ENCODE results near the gene ZC3H10. TPM values are rescaled to one million over a fixed set of nuclear protein-coding genes. Genes with fewer than 3 reads are reported as not detected.
"Not testable (repeated sequence)": the region's sequence is repeated elsewhere in the genome, so short reads cannot be mapped to it uniquely, and the experiment has no call there.

ZC3H10 gene, protein sequence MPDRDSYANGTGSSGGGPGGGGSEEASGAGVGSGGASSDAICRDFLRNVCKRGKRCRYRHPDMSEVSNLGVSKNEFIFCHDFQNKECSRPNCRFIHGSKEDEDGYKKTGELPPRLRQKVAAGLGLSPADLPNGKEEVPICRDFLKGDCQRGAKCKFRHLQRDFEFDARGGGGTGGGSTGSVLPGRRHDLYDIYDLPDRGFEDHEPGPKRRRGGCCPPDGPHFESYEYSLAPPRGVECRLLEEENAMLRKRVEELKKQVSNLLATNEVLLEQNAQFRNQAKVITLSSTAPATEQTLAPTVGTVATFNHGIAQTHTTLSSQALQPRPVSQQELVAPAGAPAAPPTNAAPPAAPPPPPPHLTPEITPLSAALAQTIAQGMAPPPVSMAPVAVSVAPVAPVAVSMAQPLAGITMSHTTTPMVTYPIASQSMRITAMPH
- polyA plus RNA-seq = 4.5 TPM
- long read RNA-seq, donor 1, full-length matches to known transcripts = 3 of 3 reads
- long read RNA-seq, donor 1, partial matches to known transcripts = 0 of 3 reads
- long read RNA-seq, donor 1, other reads (novel, unspliced or antisense) = 0 of 3 reads
- long read RNA-seq, donor 2, full-length matches to known transcripts = 4 of 4 reads
- long read RNA-seq, donor 2, partial matches to known transcripts = 0 of 4 reads
- long read RNA-seq, donor 2, other reads (novel, unspliced or antisense) = 0 of 4 reads
- long read RNA-seq, donor 3 = 0 reads
- long read RNA-seq, donor 4 = 0 reads
- long read RNA-seq, donor 5, full-length matches to known transcripts = 7 of 7 reads
- long read RNA-seq, donor 5, partial matches to known transcripts = 0 of 7 reads
- long read RNA-seq, donor 5, other reads (novel, unspliced or antisense) = 0 of 7 reads
- long read RNA-seq, donor 6, full-length matches to known transcripts = 3 of 3 reads
- long read RNA-seq, donor 6, partial matches to known transcripts = 0 of 3 reads
- long read RNA-seq, donor 6, other reads (novel, unspliced or antisense) = 0 of 3 reads
- long read RNA-seq, donor 7, full-length matches to known transcripts = 4 of 4 reads
- long read RNA-seq, donor 7, partial matches to known transcripts = 0 of 4 reads
- long read RNA-seq, donor 7, other reads (novel, unspliced or antisense) = 0 of 4 reads
- long read RNA-seq, donor 8, full-length matches to known transcripts = 7 of 7 reads
- long read RNA-seq, donor 8, partial matches to known transcripts = 0 of 7 reads
- long read RNA-seq, donor 8, other reads (novel, unspliced or antisense) = 0 of 7 reads
- long read RNA-seq, donor 9, full-length matches to known transcripts = 4 of 4 reads
- long read RNA-seq, donor 9, partial matches to known transcripts = 0 of 4 reads
- long read RNA-seq, donor 9, other reads (novel, unspliced or antisense) = 0 of 4 reads
- long read RNA-seq, donor 10, full-length matches to known transcripts = 3 of 3 reads
- long read RNA-seq, donor 10, partial matches to known transcripts = 0 of 3 reads
- long read RNA-seq, donor 10, other reads (novel, unspliced or antisense) = 0 of 3 reads
- long read RNA-seq, donor 11 = 0 reads

DNA sequence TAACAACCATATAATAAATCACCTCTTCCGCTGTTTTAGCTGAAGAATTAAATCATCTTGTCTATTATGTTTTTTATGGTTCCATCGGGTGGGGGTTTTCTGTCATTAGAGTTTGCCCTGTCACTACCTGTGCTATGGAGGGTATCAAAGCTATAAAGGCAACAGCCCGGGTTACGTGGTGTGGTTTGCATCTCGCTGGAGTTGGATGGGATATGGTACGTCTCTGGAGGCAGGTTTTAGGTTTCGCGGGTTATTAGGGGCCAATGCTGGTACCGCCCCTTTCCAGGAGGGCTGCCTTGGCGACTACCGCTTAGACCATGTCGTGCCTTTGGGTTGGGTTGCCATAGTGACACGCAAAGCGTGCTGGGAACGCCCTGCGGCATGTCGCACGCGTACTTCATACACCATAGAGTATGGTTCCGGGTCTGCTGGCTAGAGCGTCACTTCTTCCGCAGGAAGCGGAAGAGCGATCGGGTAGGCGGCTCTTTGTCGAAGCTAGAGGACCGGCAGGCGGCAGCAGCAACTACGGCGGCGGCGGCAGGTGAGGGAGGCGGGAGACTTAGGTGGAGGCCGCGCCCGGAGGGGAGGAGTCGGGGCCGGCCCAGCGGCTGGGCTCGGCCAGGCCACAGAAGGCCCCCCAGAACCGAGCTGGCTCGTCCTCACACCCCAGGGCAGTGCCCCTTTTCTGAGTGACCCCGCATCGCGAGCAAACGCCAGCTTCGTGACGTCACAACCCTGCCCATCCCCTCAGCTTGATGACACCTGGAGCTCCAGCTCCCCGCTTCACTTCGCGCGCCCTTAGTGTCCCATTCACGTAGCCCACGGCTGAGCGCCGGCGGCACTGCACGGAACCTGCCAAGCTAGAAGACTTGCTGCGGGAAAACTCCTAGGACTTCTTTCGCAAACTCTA, at the start of gene ZC3H10:
ZC3H10 (plus strand) TSS at position 489 of the 910 bp plus-strand sequence. CDS start 2,297 bp downstream, outside the sequence.
- Histone ChIP-seq H3K4me3 (ENCODE audit: low read length) (peak within 1 kb of the TSS; percentile 77), H3K36me3 (ENCODE audit: control insufficient read depth, insufficient read depth, low read length) (peaks cover 28% of the 10 kb centered on the region), H3K4me1 (ENCODE audit: control insufficient read depth, insufficient read depth, low read length) (peaks cover 15% of the 10 kb centered on the region), H3K27ac (ENCODE audit: low read length) (peak within 1 kb of the TSS; percentile 95), H3K9me3 (ENCODE audit: control insufficient read depth, low read depth, low read length) (no peaks in the 10 kb centered on the region), H3K27me3 (ENCODE audit: control insufficient read depth, insufficient read depth, low read length) (no peaks in the 10 kb centered on the region)
- peak; percentile 100 for DNase-seq
- no CpG with 5 or more reads among the region's 61 CpGs for WGBS (ENCODE audit: insufficient coverage, low lambda C conversion rate)

DNA sequence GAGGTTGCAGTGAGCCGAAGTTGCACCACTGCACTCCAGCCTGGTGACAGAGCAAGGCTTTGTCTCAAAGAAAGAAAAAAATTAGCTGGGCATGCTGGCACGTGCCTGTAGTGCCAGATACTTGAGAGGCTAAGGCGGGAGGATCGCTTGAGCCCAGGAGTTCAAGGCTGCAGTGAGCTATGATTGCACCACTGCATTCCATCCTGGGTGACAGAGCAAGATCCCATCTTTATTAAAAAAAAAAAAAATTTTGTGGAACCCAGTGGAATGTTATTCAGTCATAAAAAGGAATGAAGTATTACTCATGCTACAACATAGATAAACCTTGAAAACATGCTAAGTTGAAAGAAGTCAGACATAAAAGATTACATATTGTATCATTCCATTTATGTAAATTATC, 46.4 kb upstream of the ZC3H10 start:
- H3K36me3 ChIP-seq (ENCODE audit: control insufficient read depth, insufficient read depth, low read length) = no peaks in the 10 kb centered on the region
- no peaks in the 10 kb centered on the region for H3K9me3 ChIP-seq (ENCODE audit: control insufficient read depth, low read depth, low read length)
- 100% methylated on average over 2 of the region's 4 CpGs for WGBS (ENCODE audit: insufficient coverage, low lambda C conversion rate)
- no peak overlapping the region for H3K4me3 ChIP-seq (ENCODE audit: low read length)
- H3K27ac ChIP-seq (ENCODE audit: low read length) = no peak overlapping the region
- no peak for DNase-seq
- no peaks in the 10 kb centered on the region for H3K4me1 ChIP-seq (ENCODE audit: control insufficient read depth, insufficient read depth, low read length)
- no peaks in the 10 kb centered on the region for H3K27me3 ChIP-seq (ENCODE audit: control insufficient read depth, insufficient read depth, low read length)

DNA sequence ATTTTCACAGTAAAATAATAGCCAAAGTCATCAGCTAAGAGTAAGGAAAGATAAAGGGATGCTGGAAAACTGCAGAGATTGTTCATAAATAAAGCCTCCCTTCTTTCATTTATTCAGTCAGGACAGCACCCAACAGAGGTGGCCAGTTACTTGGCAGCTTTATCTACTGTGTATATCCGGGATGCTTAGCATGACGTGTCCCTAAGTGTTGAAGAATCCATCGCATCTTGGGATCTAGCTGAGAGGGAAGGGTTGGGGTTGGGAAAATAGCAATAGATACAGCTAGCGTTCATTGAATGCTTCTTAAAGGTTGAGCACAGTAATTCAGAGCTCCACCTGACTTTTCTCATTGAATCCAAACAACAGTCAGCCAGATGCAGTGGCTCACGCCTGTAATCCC, 43.7 kb upstream of the ZC3H10 start:
- DNase-seq = no peak
- no peaks in the 10 kb centered on the region for H3K27me3 ChIP-seq (ENCODE audit: control insufficient read depth, insufficient read depth, low read length)
- no peaks in the 10 kb centered on the region for H3K9me3 ChIP-seq (ENCODE audit: control insufficient read depth, low read depth, low read length)
- no peaks in the 10 kb centered on the region for H3K36me3 ChIP-seq (ENCODE audit: control insufficient read depth, insufficient read depth, low read length)
- no peak overlapping the region for H3K4me3 ChIP-seq (ENCODE audit: low read length)
- peaks cover 3% of the 10 kb centered on the region for H3K4me1 ChIP-seq (ENCODE audit: control insufficient read depth, insufficient read depth, low read length)
- WGBS (ENCODE audit: insufficient coverage, low lambda C conversion rate) = no CpG with 5 or more reads among the region's 5 CpGs
- H3K27ac ChIP-seq (ENCODE audit: low read length) = no peak overlapping the region

DNA sequence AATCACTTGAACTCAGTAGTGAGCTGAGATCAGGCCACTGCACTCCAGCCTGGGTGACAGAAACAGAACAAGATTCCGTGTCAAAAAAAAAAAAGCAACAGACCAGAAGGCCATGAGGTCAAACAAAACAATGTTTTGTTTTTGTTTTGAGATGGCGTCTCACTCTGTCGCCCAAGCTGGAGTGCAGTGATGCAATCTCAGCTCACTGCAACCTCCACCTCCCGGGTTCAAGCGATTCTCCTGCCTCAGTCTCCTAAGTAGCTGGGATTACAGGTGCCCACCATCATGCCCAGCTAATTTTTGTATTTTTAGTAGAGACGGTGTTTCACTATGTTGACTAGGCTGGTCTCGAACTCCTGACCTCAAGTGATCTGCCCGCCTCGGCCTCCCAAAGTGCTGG, 40.1 kb upstream of the ZC3H10 start:
- not testable (repeated sequence) for DNase-seq; H3K27me3 ChIP-seq (ENCODE audit: control insufficient read depth, insufficient read depth, low read length); H3K9me3 ChIP-seq (ENCODE audit: control insufficient read depth, low read depth, low read length); H3K36me3 ChIP-seq (ENCODE audit: control insufficient read depth, insufficient read depth, low read length); H3K4me3 ChIP-seq (ENCODE audit: low read length)
- Histone ChIP-seq H3K4me1 (ENCODE audit: control insufficient read depth, insufficient read depth, low read length) (peaks cover 10% of the 10 kb centered on the region), H3K27ac (ENCODE audit: low read length) (peak overlapping the region; percentile 100)
- WGBS (ENCODE audit: insufficient coverage, low lambda C conversion rate) = no CpG with 5 or more reads among the region's 9 CpGs

DNA sequence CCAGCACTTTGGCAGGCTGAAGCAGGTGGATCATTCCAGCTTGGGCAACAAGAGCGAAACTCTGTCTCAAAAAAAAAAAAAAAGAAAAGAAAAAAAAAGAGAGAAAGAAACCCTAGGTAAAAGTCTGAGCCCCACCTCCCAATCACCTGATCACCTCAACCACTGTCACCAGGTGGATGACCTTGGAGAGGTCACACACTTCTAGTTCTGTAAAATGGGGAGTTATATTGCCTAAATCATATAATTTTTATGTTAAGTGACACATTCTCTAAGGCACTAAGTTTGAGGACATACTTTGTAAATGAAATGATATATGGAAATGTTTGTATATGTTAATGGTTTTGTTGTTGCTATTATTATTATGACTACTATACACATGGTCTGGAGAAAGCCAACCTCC, 39.6 kb upstream of the ZC3H10 start:
- Histone ChIP-seq H3K4me3 (ENCODE audit: low read length) (peak overlapping the region; percentile 100), H3K27me3 (ENCODE audit: control insufficient read depth, insufficient read depth, low read length) (peaks cover 9% of the 10 kb centered on the region)

DNA sequence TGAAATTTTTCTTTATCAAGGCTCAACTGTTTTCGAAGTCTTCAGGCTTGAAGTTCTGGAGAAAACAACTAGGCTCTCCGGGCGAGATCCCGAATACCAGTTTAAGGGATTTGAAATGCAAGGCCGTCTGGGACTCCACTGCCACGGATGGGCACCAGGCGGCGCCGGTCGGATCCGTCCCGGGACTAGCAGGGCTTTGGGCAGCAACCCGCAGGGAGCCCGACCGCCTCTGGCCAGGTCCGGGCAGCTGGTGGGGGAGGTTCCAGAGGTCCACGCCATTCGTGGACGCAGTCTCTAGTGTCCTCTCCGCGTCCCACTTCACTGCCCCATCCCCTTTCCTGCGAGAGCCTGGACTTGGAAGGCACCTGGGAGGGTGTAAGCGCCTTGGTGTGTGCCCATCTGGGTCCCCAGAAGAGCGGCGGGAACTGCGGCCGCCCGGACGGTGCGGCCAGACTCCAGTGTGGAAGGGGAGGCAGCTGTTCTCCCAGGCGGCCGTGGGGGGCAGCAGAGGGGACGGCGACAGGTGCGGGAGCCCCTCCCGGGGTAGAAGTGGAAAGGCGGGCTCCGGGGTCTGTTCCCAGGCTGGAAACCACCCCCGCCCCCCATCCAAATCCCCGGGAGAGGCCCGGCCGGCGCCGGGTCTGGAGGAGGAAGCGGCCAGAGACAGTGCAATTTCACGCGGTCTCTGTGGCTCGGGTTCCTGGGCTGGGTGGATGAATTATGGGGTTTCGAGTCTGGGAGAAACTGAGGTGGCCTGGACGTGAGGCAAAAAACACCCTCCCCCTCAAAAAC, 38.9 kb upstream of the ZC3H10 start:
- H3K9me3 ChIP-seq (ENCODE audit: control insufficient read depth, low read depth, low read length) = no peaks in the 10 kb centered on the region
- WGBS (ENCODE audit: insufficient coverage, low lambda C conversion rate) = no CpG with 5 or more reads among the region's 50 CpGs

More for the DNA sequence above, 39.6 kb upstream of the ZC3H10 start:
- 100% methylated on average over 1 of the region's 1 CpG for WGBS (ENCODE audit: insufficient coverage, low lambda C conversion rate)
- peak overlapping the region; percentile 100 for H3K27ac ChIP-seq (ENCODE audit: low read length)
- H3K4me1 ChIP-seq (ENCODE audit: control insufficient read depth, insufficient read depth, low read length) = peaks cover 15% of the 10 kb centered on the region
- no peak for DNase-seq
- H3K9me3 ChIP-seq (ENCODE audit: control insufficient read depth, low read depth, low read length) = no peaks in the 10 kb centered on the region
- peaks cover 5% of the 10 kb centered on the region for H3K36me3 ChIP-seq (ENCODE audit: control insufficient read depth, insufficient read depth, low read length)

DNA sequence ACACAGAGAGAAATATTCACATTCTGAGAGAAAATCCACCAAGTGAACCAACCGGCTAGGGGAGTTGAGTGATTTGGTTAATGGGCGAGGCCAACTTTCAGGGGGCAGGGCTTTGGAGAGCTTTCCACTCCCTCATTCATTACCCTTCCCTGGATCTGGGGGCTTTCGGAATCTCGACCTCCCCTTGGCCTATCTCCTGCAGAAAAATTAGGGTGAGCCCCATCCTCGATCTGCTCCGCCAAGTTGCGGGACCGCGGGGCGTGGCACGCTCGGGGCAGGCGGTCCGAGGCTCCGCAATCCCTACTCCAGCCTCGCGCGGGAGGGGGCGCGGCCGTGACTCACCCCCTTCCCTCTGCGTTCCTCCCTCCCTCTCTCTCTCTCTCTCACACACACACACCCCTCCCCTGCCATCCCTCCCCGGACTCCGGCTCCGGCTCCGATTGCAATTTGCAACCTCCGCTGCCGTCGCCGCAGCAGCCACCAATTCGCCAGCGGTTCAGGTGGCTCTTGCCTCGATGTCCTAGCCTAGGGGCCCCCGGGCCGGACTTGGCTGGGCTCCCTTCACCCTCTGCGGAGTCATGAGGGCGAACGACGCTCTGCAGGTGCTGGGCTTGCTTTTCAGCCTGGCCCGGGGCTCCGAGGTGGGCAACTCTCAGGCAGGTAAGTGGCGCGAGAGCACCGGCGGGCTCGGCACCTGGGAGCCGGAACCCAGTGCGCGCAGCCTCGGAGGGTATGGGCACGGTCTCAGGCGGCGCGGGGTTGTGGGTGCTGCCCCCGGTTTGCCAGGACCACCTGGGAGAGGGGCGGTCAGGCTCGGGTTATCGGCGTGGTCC, 38.1 kb upstream of the ZC3H10 start, which contains the start of gene ERBB3:
ERBB3 (plus strand) TSS at position 443 of the 833 bp plus-strand sequence; CDS start at position 579, 136 bp downstream.
- DNase-seq = peak; percentile 90 to 96
- H3K27me3 ChIP-seq (ENCODE audit: control insufficient read depth, insufficient read depth, low read length) = peaks cover 9% of the 10 kb centered on the region
- peak within 1 kb of the TSS; percentile 100 for H3K4me3 ChIP-seq (ENCODE audit: low read length)
- H3K9me3 ChIP-seq (ENCODE audit: control insufficient read depth, low read depth, low read length) = no peaks in the 10 kb centered on the region
- H3K4me1 ChIP-seq (ENCODE audit: control insufficient read depth, insufficient read depth, low read length) = peaks cover 25% of the 10 kb centered on the region
- peaks cover 16% of the 10 kb centered on the region for H3K36me3 ChIP-seq (ENCODE audit: control insufficient read depth, insufficient read depth, low read length)
- peak within 1 kb of the TSS; percentile 100 for H3K27ac ChIP-seq (ENCODE audit: low read length)
- WGBS (ENCODE audit: insufficient coverage, low lambda C conversion rate) = no CpG with 5 or more reads among the region's 59 CpGs

More for the DNA sequence above, 38.9 kb upstream of the ZC3H10 start:
- H3K27ac ChIP-seq (ENCODE audit: low read length) = peak overlapping the region; percentile 100
- peaks cover 12% of the 10 kb centered on the region for H3K36me3 ChIP-seq (ENCODE audit: control insufficient read depth, insufficient read depth, low read length)
- DNase-seq = peak; percentile 73 to 89
- H3K4me3 ChIP-seq (ENCODE audit: low read length) = peak overlapping the region; percentile 100
- H3K4me1 ChIP-seq (ENCODE audit: control insufficient read depth, insufficient read depth, low read length) = peaks cover 22% of the 10 kb centered on the region
- peaks cover 9% of the 10 kb centered on the region for H3K27me3 ChIP-seq (ENCODE audit: control insufficient read depth, insufficient read depth, low read length)

DNA sequence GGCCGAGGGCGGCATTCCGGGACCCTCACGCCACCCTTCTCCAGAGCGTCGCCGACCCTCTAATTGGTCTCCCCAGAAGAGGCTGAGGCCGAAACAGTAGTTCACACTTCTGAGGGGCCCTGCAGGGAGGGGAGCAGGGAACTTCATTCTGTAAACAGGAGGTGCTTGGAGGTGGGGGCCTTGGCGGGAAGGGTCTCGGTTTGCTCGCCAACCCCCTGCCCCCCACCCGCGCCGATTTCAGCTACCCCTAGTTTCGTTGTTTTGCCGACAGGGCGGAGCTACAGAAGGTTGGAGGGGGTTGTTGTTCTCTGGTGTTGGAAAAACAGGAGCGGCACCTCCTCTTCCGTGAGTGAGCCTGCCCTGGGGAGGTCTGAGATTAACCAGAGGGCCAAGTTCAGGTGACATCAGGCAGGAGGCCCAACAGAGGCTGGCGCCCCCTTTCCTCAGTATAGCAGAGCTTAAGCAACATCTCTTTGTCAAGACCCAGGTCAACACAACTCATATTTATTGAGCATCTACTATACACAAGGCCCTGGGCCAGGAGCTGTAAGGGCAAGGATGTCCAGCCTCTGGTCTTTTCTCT, 37.4 kb upstream of the ZC3H10 start:
- peaks cover 30% of the 10 kb centered on the region for H3K4me1 ChIP-seq (ENCODE audit: control insufficient read depth, insufficient read depth, low read length)
- peak overlapping the region; percentile 100 for H3K27ac ChIP-seq (ENCODE audit: low read length)
- no CpG with 5 or more reads among the region's 20 CpGs for WGBS (ENCODE audit: insufficient coverage, low lambda C conversion rate)
- peaks cover 9% of the 10 kb centered on the region for H3K27me3 ChIP-seq (ENCODE audit: control insufficient read depth, insufficient read depth, low read length)
- peak overlapping the region; percentile 100 for H3K4me3 ChIP-seq (ENCODE audit: low read length)
- peaks cover 23% of the 10 kb centered on the region for H3K36me3 ChIP-seq (ENCODE audit: control insufficient read depth, insufficient read depth, low read length)
- DNase-seq = peak; percentile 91 to 97
- H3K9me3 ChIP-seq (ENCODE audit: control insufficient read depth, low read depth, low read length) = no peaks in the 10 kb centered on the region
